Right atrium auricular region (tissue), 2 donors: Measurements from ENCODE around the gene NTPCR. TPM values are rescaled to one million over a fixed set of nuclear protein-coding genes. Genes with fewer than 3 reads are reported as not detected.

Experiments used
- DNase-seq: peaks from one replicate; pipeline ENCODE4 v3.0.0-alpha.2; 2019; ENCODE audit warnings: low spot score
- H3K27ac ChIP-seq, 2 donors: fragments of 200-600 bp; sonication (generic); 1 replicate in 1 of 2; 2 replicates in 1 of 2; pipeline ENCODE4 v1.5.1; 2016 to 2019
- H3K27me3 ChIP-seq, 2 donors: fragments of 200-600 bp; sonication (generic); one replicate each; pipeline versions ENCODE4 v1.5.1 to v1.6.0; 2017 to 2019
- H3K36me3 ChIP-seq: fragments of 200-600 bp; sonication (generic); one replicate; pipeline ENCODE4 v1.5.1; 2016
- H3K4me1 ChIP-seq, 2 donors: fragments of 200-600 bp; sonication (generic); one replicate each; pipeline versions ENCODE4 v1.5.1 to v1.6.0; 2017 to 2019
- H3K4me3 ChIP-seq, 2 donors: fragments of 200-600 bp; sonication (generic); 1 replicate in 1 of 2; 2 replicates in 1 of 2; pipeline ENCODE4 v1.5.1; 2017 to 2019; ENCODE audit warnings: mild to moderate bottlenecking in 1 of 2, moderate library complexity in 1 of 2
- H3K9me3 ChIP-seq, 2 donors: fragments of 200-600 bp; sonication (generic); one replicate each; pipeline ENCODE4 v1.5.1; 2019
- total RNA-seq, 2 donors: library from RNA; depleted of rRNA; stranded (reverse); fragments of >200 nt; gene quantifications; one replicate each; pipeline ENCODE4 v1.1.0, GENCODE V29; 2016
- TF ChIP-seq, protein P1 (sequence below), 2 donors: fragments of 200-600 bp; sonication (generic); IDR thresholded peaks; one replicate each; pipeline ENCODE4 v1.5.1; 2019; ENCODE audit warnings: antibody characterized with exemption in 2 of 2

NTPCR gene
- total RNA-seq, 2 donors from 2014 or later, result 27.3 to 39.3 TPM

DNA sequence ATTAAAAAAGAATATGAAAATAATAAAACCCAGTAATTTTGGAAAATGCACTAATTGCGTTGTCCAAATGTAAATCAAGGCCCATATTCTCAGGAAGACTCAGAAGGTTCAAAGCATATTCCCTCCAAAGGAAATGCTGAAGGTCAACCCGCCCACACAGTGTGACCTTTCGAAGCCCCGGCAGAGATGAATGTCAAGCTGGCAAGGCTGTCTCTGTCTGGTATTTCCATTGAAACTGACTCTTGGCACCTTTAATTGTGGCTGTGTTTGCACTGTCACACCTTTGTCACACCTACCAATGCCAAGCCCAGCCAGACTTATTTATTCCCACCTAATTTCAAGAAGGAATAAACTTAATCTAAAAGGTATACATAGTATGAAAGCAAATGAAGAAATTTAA lies 82.5 kb downstream of the NTPCR start:
- Histone ChIP-seq H3K27ac (no peak overlapping the region), H3K36me3 (no peaks in the 10 kb centered on the region), H3K4me3 (no peak overlapping the region), H3K9me3 (no peaks in the 10 kb centered on the region), H3K27me3 (no peaks in the 10 kb centered on the region), H3K4me1 (no peaks in the 10 kb centered on the region)
- DNase-seq, result no peak
- TF ChIP-seq, protein P1, sequence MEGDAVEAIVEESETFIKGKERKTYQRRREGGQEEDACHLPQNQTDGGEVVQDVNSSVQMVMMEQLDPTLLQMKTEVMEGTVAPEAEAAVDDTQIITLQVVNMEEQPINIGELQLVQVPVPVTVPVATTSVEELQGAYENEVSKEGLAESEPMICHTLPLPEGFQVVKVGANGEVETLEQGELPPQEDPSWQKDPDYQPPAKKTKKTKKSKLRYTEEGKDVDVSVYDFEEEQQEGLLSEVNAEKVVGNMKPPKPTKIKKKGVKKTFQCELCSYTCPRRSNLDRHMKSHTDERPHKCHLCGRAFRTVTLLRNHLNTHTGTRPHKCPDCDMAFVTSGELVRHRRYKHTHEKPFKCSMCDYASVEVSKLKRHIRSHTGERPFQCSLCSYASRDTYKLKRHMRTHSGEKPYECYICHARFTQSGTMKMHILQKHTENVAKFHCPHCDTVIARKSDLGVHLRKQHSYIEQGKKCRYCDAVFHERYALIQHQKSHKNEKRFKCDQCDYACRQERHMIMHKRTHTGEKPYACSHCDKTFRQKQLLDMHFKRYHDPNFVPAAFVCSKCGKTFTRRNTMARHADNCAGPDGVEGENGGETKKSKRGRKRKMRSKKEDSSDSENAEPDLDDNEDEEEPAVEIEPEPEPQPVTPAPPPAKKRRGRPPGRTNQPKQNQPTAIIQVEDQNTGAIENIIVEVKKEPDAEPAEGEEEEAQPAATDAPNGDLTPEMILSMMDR (IDR thresholded peaks at IDR 0.05), result no peak

DNA sequence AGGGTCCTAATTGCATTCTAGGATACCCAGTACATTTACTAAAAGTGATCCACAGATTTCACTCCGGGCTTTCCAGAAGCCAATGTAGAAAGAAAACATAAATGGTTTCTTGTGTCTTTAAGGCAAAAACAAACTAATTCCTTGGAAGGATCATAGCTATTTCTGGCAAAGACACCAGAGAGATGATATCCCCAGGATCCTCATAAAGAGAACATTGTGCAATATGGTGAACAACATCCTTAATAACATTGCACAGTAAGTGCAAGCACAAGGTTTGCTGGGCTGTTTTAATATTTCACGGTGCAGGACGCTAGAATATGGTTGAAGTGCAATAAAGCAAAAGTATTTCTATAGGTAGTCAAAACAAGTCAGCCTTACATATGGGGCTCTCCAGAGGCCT lies 83.0 kb downstream of the NTPCR start:
- no peaks in the 10 kb centered on the region for H3K36me3 ChIP-seq
- no peak overlapping the region for H3K27ac ChIP-seq
- H3K4me1 ChIP-seq, result no peaks in the 10 kb centered on the region
- no peak overlapping the region for H3K4me3 ChIP-seq
- H3K27me3 ChIP-seq, result no peaks in the 10 kb centered on the region
- no peaks in the 10 kb centered on the region for H3K9me3 ChIP-seq
- TF ChIP-seq, protein P1 (IDR thresholded peaks at IDR 0.05), result no peak
- DNase-seq, result no peak

Other genes with a start within 250 kb of the NTPCR start
- 1 to 10 TPM; 2.1 to 3.2 TPM for gene MAP10, start 145.2 kb upstream of the NTPCR start, total RNA-seq